Measurements from ENCODE around the gene NOS3. TPM values are rescaled to one million over a fixed set of nuclear protein-coding genes. Genes with fewer than 3 reads are reported as not detected.

NOS3 gene
- polyA plus RNA-seq, 3 donors = 0.26 to 0.72 (median 0.39) TPM

- peak overlapping the region in 1 of 2 donors; percentile 88 for H3K4me3 Mint-ChIP-seq
- DNase-seq = no peak
- H3K36me3 Mint-ChIP-seq = peaks cover 3 to 4% of the 10 kb centered on the region in 2 donors
- peaks cover 61 to 88% (median 72%) of the 10 kb centered on the region in 3 donors for H3K27me3 Mint-ChIP-seq (ENCODE audit: low read depth in 3 of 3)
- H3K27me3 ChIP-seq (ENCODE audit: control insufficient read depth in 2 of 2, insufficient read depth in 2 of 2, low read length in 2 of 2) = peaks cover 23 to 60% of the 10 kb centered on the region in 2 donors
- no peak overlapping the region for H3K4me3 ChIP-seq (replicated peaks in 1 of 3; ENCODE audit: low read depth in 2 of 3, low read length in 3 of 3)
- H3K4me1 ChIP-seq (ENCODE audit: control insufficient read depth in 1 of 2, insufficient read depth in 2 of 2, low read length in 2 of 2) = peaks cover 31 to 46% of the 10 kb centered on the region in 2 donors
- no peak overlapping the region for H3K27ac ChIP-seq (ENCODE audit: low read depth in 1 of 2, low read length in 2 of 2)
- peaks cover 0 to 16% (median 3%) of the 10 kb centered on the region in 7 donors for H3K9me3 Mint-ChIP-seq
- TF ChIP-seq CTCF (IDR thresholded peaks at IDR 0.05) = no peak
- H3K4me1 Mint-ChIP-seq = peaks cover 41% of the 10 kb centered on the region
- no peak overlapping the region for H2AFZ ChIP-seq (ENCODE audit: insufficient read depth, low read depth, low read length, poor library complexity, severe bottlenecking)
- H4K20me1 ChIP-seq (ENCODE audit: insufficient read depth, low read length) = no peaks in the 10 kb centered on the region
- peaks cover 0 to 6% of the 10 kb centered on the region in 2 donors for H3K9me3 ChIP-seq (replicated peaks in 1 of 2; ENCODE audit: control insufficient read depth in 1 of 2, insufficient read depth in 1 of 2, low read length in 2 of 2)
- no peaks in the 10 kb centered on the region for H3K79me2 ChIP-seq (ENCODE audit: insufficient read depth, low read length)
- WGBS (ENCODE audit: insufficient coverage) = 44% methylated on average over 9 of the region's 13 CpGs
- H3K4me2 ChIP-seq (replicated peaks; ENCODE audit: extremely low read depth, low read length, poor library complexity, severe bottlenecking) = peak overlapping the region; percentile 51
- no peaks in the 10 kb centered on the region for H3K36me3 ChIP-seq (replicated peaks in 1 of 2; ENCODE audit: control insufficient read depth in 1 of 2, insufficient read depth in 2 of 2, low read length in 2 of 2)
- peak overlapping the region in 3 of 7 donors; percentile 6 to 50 (median 30) for H3K27ac Mint-ChIP-seq
- intact Hi-C loops (cut with micrococcal nuclease) = loop anchor here in 1 of 2 donors (5.0 kb wide), 1 partner anchor 95 kb away; no protein-coding TSS in a partner anchor
- H3K9ac ChIP-seq (ENCODE audit: insufficient read depth, low read length, poor library complexity, severe bottlenecking) = no peak overlapping the region
These were observed 26.6 kb downstream of the NOS3 start for GRCh38 chr7:151017370-151017952.

- no peaks in the 10 kb centered on the region for H3K36me3 ChIP-seq (replicated peaks in 1 of 2; ENCODE audit: control insufficient read depth in 1 of 2, insufficient read depth in 2 of 2, low read length in 2 of 2)
- H3K4me3 ChIP-seq (replicated peaks in 1 of 3; ENCODE audit: low read depth in 2 of 3, low read length in 3 of 3) = peak overlapping the region in 1 of 3 experiments; percentile 51
- peak overlapping the region; percentile 51 for H3K4me2 ChIP-seq (replicated peaks; ENCODE audit: extremely low read depth, low read length, poor library complexity, severe bottlenecking)
- H3K9ac ChIP-seq (ENCODE audit: insufficient read depth, low read length, poor library complexity, severe bottlenecking) = no peak overlapping the region
- H3K79me2 ChIP-seq (ENCODE audit: insufficient read depth, low read length) = no peaks in the 10 kb centered on the region
- peaks cover 29 to 44% of the 10 kb centered on the region in 2 donors for H3K4me1 ChIP-seq (ENCODE audit: control insufficient read depth in 1 of 2, insufficient read depth in 2 of 2, low read length in 2 of 2)
- Mint-ChIP-seq H3K4me3 (peak overlapping the region; percentile 56 to 88), H3K36me3 (peaks cover 3 to 4% of the 10 kb centered on the region in 2 donors), H3K27me3 (ENCODE audit: low read depth in 3 of 3) (peaks cover 57 to 86% (median 67%) of the 10 kb centered on the region in 3 donors), H3K9me3 (peaks cover 0 to 16% (median 3%) of the 10 kb centered on the region in 7 donors), H3K4me1 (peaks cover 35% of the 10 kb centered on the region), H3K27ac (peak overlapping the region in 5 of 7 donors; percentile 30 to 78 (median 70))
- H3K27ac ChIP-seq (ENCODE audit: low read depth in 1 of 2, low read length in 2 of 2) = no peak overlapping the region
- H4K20me1 ChIP-seq (ENCODE audit: insufficient read depth, low read length) = no peaks in the 10 kb centered on the region
- peak; percentile 91 for TF ChIP-seq CTCF (IDR thresholded peaks at IDR 0.05)
- peak overlapping the region; percentile 35 for H2AFZ ChIP-seq (ENCODE audit: insufficient read depth, low read depth, low read length, poor library complexity, severe bottlenecking)
- peak; percentile 29 to 45 (median 39) for DNase-seq
- H3K27me3 ChIP-seq (ENCODE audit: control insufficient read depth in 2 of 2, insufficient read depth in 2 of 2, low read length in 2 of 2) = peaks cover 23 to 54% of the 10 kb centered on the region in 2 donors
- peaks cover 0 to 6% of the 10 kb centered on the region in 2 donors for H3K9me3 ChIP-seq (replicated peaks in 1 of 2; ENCODE audit: control insufficient read depth in 1 of 2, insufficient read depth in 1 of 2, low read length in 2 of 2)
- intact Hi-C loops (cut with micrococcal nuclease) = loop anchor here in 1 of 2 donors (5.0 kb wide), 1 partner anchor 94 kb away; no protein-coding TSS in a partner anchor
- WGBS (ENCODE audit: insufficient coverage) = under 1% methylated on average over 34 of the region's 34 CpGs
These were observed 27.2 kb downstream of the NOS3 start for GRCh38 chr7:151017953-151018420.

Measured in CD14-positive monocyte (primary cell).